K562 (cell line): ENCODE results near the gene SCEL. TPM values are rescaled to one million over a fixed set of nuclear protein-coding genes. Genes with fewer than 3 reads are reported as not detected.
A peak's percentile ranks its signal among the peaks of the same experiment; 100 is the strongest.

Source experiments
- ATAC-seq: fragments of 200-7000 bp; cut with Tn5 transposase; 3 replicates; pipeline ENCODE4 v1.9.1; 2020; ENCODE audit warnings: moderate library complexity
- BruUV-seq: library from RNA; stranded (reverse); fragments of 400-500 nt; replicated peaks from 2 replicates; lab custom pipeline; 2021; lab: Mats Ljungman, UMichigan
- CTCF ChIA-PET: fragments of 300-600 bp; formaldehyde crosslinking; extraction: SDS; loops from one replicate; lab custom pipeline; 2021; ENCODE audit warnings: low intra/inter-chr PET ratio; lab: Yijun Ruan, JAX
- POLR2A ChIA-PET: fragments of 300-600, 350-650 bp; sonication (Branson Sonifier 250); formaldehyde crosslinking; extraction: SDS; loops from one replicate; lab custom pipeline; 2021; ENCODE audit warnings: antibody characterized with exemption, inconsistent platforms; lab: Yijun Ruan, JAX
- DNase-seq, 4 experiments: peaks; one replicate each; pipeline versions ENCODE4 v3.0.0 to v3.0.0-alpha.2; 2011 to 2018; ENCODE audit warnings: low spot score in 3 of 4, mixed read lengths in 3 of 4; ENCODE audit errors: extremely low read depth in 1 of 4
- FAIRE-seq: peaks from 2 replicates; lab custom pipeline; 2011; peaks lifted over from hg19 to GRCh38; lab: Jason Lieb, UNC
- H2AFZ ChIP-seq: 2 replicates; pipeline ENCODE4 v1.6.0; 2011; ENCODE audit warnings: low read depth, low read length, control low read depth, inconsistent platforms
- H3K27ac ChIP-seq: fragments of 200-600 bp; 3 replicates; pipeline ENCODE4 v1.8.0; 2011; ENCODE audit warnings: low read depth, mild to moderate bottlenecking, control low read depth, inconsistent platforms, low read length, moderate library complexity, mixed read lengths; ENCODE audit errors: extremely low read depth
- H3K27me3 ChIP-seq, 2 experiments: fragments of 300-600 bp in 1 of 2; 2 replicates in 1 of 2; 3 replicates in 1 of 2; pipeline versions ENCODE4 v1.6.0 to v1.8.0; 2011; ENCODE audit warnings: inconsistent platforms in 2 of 2, low read length in 2 of 2, mild to moderate bottlenecking in 1 of 2, mixed read lengths in 1 of 2, moderate library complexity in 1 of 2; ENCODE audit not compliant: control insufficient read depth in 2 of 2, insufficient read depth in 2 of 2
- H3K36me3 ChIP-seq: fragments of 300-600 bp; 3 replicates; pipeline ENCODE4 v1.8.0; 2011; ENCODE audit warnings: mild to moderate bottlenecking, low read length, inconsistent platforms; ENCODE audit not compliant: control insufficient read depth, insufficient read depth
- H3K4me1 ChIP-seq, 2 experiments: fragments of 200-600 bp in 1 of 2; replicated peaks in 1 of 2; 2 replicates in 1 of 2; 3 replicates in 1 of 2; pipeline versions ENCODE4 v1.5.1 to v1.8.0; 2011; ENCODE audit warnings: inconsistent platforms in 2 of 2, low read length in 2 of 2, mild to moderate bottlenecking in 1 of 2, mixed read lengths in 1 of 2, moderate library complexity in 1 of 2; ENCODE audit not compliant: control insufficient read depth in 2 of 2, insufficient read depth in 2 of 2
- H3K4me2 ChIP-seq: 2 replicates; pipeline ENCODE4 v1.6.1; 2011; ENCODE audit warnings: low read length, control low read depth, inconsistent platforms, mixed read lengths; ENCODE audit not compliant: insufficient read depth
- H3K4me3 ChIP-seq: fragments of 200-600 bp; sonication (generic), shearing (Covaris generic); 2 replicates; pipeline ENCODE4 v1.5.1; 2016; ENCODE audit warnings: control low read depth, inconsistent platforms
- H3K79me2 ChIP-seq: fragments of 200-600 bp; 3 replicates; pipeline ENCODE4 v1.8.0; 2011; ENCODE audit warnings: low read length, inconsistent platforms; ENCODE audit not compliant: control insufficient read depth, insufficient read depth
- H3K9ac ChIP-seq, 2 experiments: 2 replicates each; pipeline versions ENCODE4 v1.6.0 to v1.6.1; 2011; ENCODE audit warnings: low read depth in 2 of 2, low read length in 2 of 2, control low read depth in 1 of 2, inconsistent platforms in 1 of 2, mild to moderate bottlenecking in 1 of 2, mixed read lengths in 1 of 2; ENCODE audit not compliant: insufficient read depth in 1 of 2
- H3K9me1 ChIP-seq: one replicate; pipeline ENCODE4 v1.6.0; 2011; ENCODE audit warnings: inconsistent platforms, mild to moderate bottlenecking, low read length, moderate library complexity; ENCODE audit not compliant: control insufficient read depth, insufficient read depth
- H3K9me3 ChIP-seq: replicated peaks from 2 replicates; pipeline ENCODE4 v1.5.1; 2011; ENCODE audit warnings: low read depth, low read length, inconsistent platforms; ENCODE audit not compliant: control insufficient read depth, insufficient read depth
- H4K20me1 ChIP-seq: replicated peaks from 2 replicates; pipeline ENCODE4 v1.6.1; 2011; ENCODE audit warnings: low read length, inconsistent platforms, mixed read lengths; ENCODE audit not compliant: control insufficient read depth, insufficient read depth
- BHLHE40 ChIP-seq: IDR thresholded peaks from 2 replicates; pipeline ENCODE4 v1.6.1; 2011; ENCODE audit warnings: low read length, improper control_type of control experiment
- GATA2 ChIP-seq: sonication (generic); formaldehyde crosslinking; IDR thresholded peaks from 2 replicates; pipeline ENCODE4 v1.4.0; 2020; ENCODE audit warnings: mild to moderate bottlenecking, missing genetic modification reagents
- HES1 ChIP-seq: fragments of 450-650 bp; IDR thresholded peaks from 2 replicates; pipeline ENCODE4 v1.6.1; 2016; ENCODE audit warnings: low read depth, mild to moderate bottlenecking, moderate library complexity
- NUFIP1 ChIP-seq: fragments of 450-650 bp; IDR thresholded peaks from 2 replicates; pipeline ENCODE4 v1.6.1; 2018; ENCODE audit not compliant: partially characterized antibody
- POLR2G ChIP-seq: fragments of 200-400 bp; formaldehyde crosslinking; IDR thresholded peaks from 2 replicates; pipeline ENCODE4 v1.6.1; 2017; ENCODE audit warnings: low read depth, mild to moderate bottlenecking, antibody characterized with exemption, low read length, moderate library complexity
- RBM39 ChIP-seq: fragments of 200-400 bp; formaldehyde crosslinking; optimal IDR thresholded peaks from 2 replicates; pipeline ENCODE3; 2018; ENCODE audit warnings: low read depth, low read length
- RFX1 ChIP-seq: fragments of 450-650 bp; IDR thresholded peaks from 2 replicates; pipeline ENCODE4 v1.6.1; 2016; ENCODE audit warnings: mild to moderate bottlenecking, moderate library complexity
- SNAPC5 ChIP-seq: fragments of 250-450 bp; sonication (Bioruptor Pico); IDR thresholded peaks from 2 replicates; pipeline ENCODE4 v1.8.0; 2021; ENCODE audit warnings: moderate library complexity, mild to moderate bottlenecking, inconsistent platforms
- ZNF696 ChIP-seq: fragments of 250-450 bp; sonication (Bioruptor Pico); conservative IDR thresholded peaks from 2 replicates; pipeline ENCODE4 v1.4.0; 2020; ENCODE audit warnings: mild to moderate bottlenecking, moderate library complexity
- WGBS: fragments of 100-300 bp; shearing (Covaris generic); methylation state at CpG from one replicate; pipeline ENCODE4 v1.1.6; 2016; ENCODE audit warnings: low coverage, mixed read lengths; ENCODE audit not compliant: insufficient coverage; ENCODE audit errors: missing lambda C conversion rate; 5-methylcytosine and 5-hydroxymethylcytosine counted together
- in situ Hi-C: fragments of 300-500 bp; cut with MboI; formaldehyde crosslinking; loops from 4 replicates; pipeline ENCODE4 v1.15.0; 2018; ENCODE audit warnings: inconsistent platforms, mixed read lengths
- intact Hi-C: fragments of 100-400 bp; cut with micrococcal nuclease; formaldehyde crosslinking; loops from 2 replicates; pipeline ENCODE4 v1.14.2; 2022
- polyA plus RNA-seq, 8 experiments: library from polyadenylated mRNA; depleted of rRNA in 4 of 8; stranded (reverse) in 5 of 8; unstranded in 3 of 8; fragments of >200 nt; fragmentation: Nextera tagmentation in 2 of 8; fragmentation: Illumina TruSeq in 1 of 8; extraction: Ambion mirVana in 2 of 8; extraction: Trizol in 1 of 8; gene quantifications; 2 replicates each; pipeline versions ENCODE4 v1.2.1 to v1.2.3, GENCODE V29; 2011 to 2014; ENCODE audit warnings: inconsistent platforms in 1 of 8, missing spikeins in 1 of 8
- total RNA-seq, 7 experiments: library from RNA; depleted of rRNA in 6 of 7; stranded (reverse); fragments of >200 nt in 6 of 7; fragmentation: Illumina TruSeq in 2 of 7; extraction: Trizol in 2 of 7; gene quantifications; 2 replicates each; pipeline versions ENCODE4 v1.2.1 to v1.2.3, GENCODE V29; 2011 to 2021; ENCODE audit warnings: low replicate concordance in 1 of 7
- TF ChIP-seq, protein P1 (sequence below): fragments of 150-350 bp; conservative IDR thresholded peaks from 2 replicates; pipeline ENCODE4 v1.6.1; 2014; ENCODE audit warnings: low read length

The SCEL gene
- total and polyA plus RNA-seq, 9 of the 15 experiments (the other 6 are each of a cell fraction or from before 2014, with no cell fraction given): not detected

- TF ChIP-seq SNAPC5 (CRISPR knock-in tag) (no peak), ZNF696 (CRISPR knock-in tag) (no peak), HES1 (no peak), NUFIP1 (no peak), GATA2 (CRISPR knock-in tag) (no peak), RBM39 (no peak), BHLHE40 (no peak), POLR2G (no peak)
Observed at GRCh38 chr13:77579959-77580358, 44.5 kb downstream of the SCEL start (continued).

DNA sequence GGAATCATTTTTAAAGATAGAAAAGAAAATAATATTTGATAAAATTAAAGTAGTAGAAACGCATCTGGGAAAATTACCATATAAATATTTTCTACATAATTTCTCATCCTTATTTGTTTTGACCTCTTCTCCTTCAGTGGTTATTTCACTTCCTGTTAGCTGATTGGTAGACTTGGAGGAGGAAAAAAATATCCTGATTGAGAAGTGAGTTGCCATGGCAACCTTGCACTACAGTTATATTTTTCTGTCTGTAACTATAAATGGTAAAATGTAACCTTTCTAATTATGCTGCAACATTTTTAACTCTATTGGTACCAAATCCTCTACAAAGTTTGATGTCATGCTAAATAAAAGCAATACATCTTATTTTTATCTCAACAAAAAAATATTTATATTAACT is 45.2 kb downstream of the SCEL start:
- no TSS peak for BruUV-seq
- H3K9me3 ChIP-seq: no peaks in the 10 kb centered on the region

More for the DNA sequence above, 45.2 kb downstream of the SCEL start:
- WGBS: no CpG with 5 or more reads among the region's 1 CpG
- Histone ChIP-seq H3K36me3 (no peaks in the 10 kb centered on the region), H3K9me1 (no peaks in the 10 kb centered on the region), H4K20me1 (no peaks in the 10 kb centered on the region), H3K4me3 (no peak overlapping the region), H3K9ac (no peak overlapping the region), H3K27me3 (no peaks in the 10 kb centered on the region), H3K4me2 (no peak overlapping the region), H3K27ac (no peak overlapping the region), H3K79me2 (no peaks in the 10 kb centered on the region), H3K4me1 (no peaks in the 10 kb centered on the region), H2AFZ (no peak overlapping the region)
- ChIA-PET CTCF (no interaction called here), POLR2A (no interaction called here)
- in situ Hi-C loops (no loop called here), intact Hi-C loops (no loop called here)
- TF ChIP-seq RFX1: peak; percentile 64
- TF ChIP-seq, protein P1, sequence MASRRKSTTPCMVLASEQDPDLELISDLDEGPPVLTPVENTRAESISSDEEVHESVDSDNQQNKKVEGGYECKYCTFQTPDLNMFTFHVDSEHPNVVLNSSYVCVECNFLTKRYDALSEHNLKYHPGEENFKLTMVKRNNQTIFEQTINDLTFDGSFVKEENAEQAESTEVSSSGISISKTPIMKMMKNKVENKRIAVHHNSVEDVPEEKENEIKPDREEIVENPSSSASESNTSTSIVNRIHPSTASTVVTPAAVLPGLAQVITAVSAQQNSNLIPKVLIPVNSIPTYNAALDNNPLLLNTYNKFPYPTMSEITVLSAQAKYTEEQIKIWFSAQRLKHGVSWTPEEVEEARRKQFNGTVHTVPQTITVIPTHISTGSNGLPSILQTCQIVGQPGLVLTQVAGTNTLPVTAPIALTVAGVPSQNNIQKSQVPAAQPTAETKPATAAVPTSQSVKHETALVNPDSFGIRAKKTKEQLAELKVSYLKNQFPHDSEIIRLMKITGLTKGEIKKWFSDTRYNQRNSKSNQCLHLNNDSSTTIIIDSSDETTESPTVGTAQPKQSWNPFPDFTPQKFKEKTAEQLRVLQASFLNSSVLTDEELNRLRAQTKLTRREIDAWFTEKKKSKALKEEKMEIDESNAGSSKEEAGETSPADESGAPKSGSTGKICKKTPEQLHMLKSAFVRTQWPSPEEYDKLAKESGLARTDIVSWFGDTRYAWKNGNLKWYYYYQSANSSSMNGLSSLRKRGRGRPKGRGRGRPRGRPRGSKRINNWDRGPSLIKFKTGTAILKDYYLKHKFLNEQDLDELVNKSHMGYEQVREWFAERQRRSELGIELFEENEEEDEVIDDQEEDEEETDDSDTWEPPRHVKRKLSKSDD: no peak
- no peak for ATAC-seq
- no peak for FAIRE-seq
- DNase-seq: peak in 2 of 4 experiments; percentile 9 to 15
